SKM-1 treated with dmso at 0.1 percent for 144 hours (cell line): ENCODE data around the gene CACNA2D1.

Source experiments
- DNase-seq: peaks from one replicate; lab custom pipeline; 2025; ENCODE audit not compliant: unreplicated experiment; lab: John Stamatoyannopoulos, UW

CACNA2D1 gene

DNA sequence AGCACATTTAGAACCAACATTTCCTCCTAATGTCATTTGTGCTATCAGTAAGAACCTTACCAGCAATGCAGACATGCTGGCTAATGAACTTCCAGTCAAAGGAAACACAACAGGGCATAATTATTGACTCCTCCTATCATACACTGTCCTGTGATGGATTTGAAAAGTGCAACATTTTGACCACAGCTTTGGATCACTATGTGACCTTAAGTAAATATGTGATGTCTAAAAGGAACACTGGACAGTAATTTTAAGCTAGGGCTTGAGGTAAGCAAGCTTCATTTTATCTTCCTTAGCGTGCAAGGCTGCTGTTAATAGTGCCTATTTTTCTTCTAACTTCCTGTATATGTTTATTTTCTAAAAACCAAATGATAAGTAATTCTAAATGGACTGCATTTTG is 433.2 kb downstream of the CACNA2D1 start:
- no peak for DNase-seq

DNA sequence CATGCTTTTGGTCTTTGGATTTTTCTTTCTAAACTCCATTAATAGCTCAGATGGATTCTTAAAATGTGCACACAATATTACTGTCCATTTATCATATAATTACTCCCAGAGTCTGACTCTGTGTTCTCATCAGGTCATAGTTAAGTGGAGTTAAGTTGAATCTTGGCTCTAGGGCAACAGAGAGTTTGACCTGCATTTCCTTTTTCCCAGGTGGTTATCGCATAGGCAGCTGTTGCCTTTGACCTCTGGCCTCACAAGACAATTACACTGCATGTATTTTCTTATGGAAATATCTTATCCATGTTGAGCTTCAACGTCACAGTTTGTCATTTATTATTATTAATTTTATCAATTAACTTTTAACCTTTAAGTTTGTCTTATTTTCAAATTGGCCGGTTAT is 436.3 kb downstream of the CACNA2D1 start:
- DNase-seq, result no peak

DNA sequence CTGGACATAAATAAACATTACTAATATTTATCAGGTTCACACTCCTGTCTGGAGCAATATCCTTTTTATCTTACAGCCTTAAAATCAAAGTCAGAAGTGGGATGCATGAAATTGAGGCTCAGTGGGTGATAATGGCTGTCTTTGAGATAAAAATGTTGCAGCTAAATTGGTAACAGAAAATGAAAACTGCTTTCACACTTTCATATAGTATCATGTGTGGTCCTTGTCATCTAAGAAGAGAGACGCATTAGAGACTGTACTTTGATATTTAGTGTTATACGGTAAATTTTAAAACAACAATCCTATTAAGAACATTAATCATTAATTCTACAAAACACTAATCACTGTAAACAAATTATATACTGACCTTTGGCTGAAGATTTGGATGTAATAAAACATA is 438.5 kb downstream of the CACNA2D1 start:
- no peak for DNase-seq

GRCh38 chr7:81993186-81993585 is 450.4 kb downstream of the CACNA2D1 start:
- no peak for DNase-seq

DNA sequence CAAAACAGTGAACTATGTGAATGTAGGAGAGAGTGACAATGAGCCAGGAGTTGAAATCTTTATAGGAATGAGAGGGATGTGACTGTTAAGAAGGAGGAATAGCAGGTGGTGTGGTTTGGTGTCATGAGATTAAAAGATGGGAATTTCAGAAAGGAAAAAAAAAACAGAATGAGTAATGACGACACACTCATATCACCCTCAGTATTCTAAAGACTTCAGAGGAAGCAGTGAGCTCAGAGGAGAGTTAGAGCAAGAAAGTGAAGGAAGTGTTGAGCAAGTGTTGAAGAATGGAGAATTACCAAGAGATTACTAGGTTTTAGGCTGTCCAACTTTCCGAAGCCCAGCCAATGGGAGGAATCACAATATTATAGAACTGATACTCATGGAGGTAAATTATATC is 453.2 kb downstream of the CACNA2D1 start:
- peak; percentile 35 for DNase-seq

DNA sequence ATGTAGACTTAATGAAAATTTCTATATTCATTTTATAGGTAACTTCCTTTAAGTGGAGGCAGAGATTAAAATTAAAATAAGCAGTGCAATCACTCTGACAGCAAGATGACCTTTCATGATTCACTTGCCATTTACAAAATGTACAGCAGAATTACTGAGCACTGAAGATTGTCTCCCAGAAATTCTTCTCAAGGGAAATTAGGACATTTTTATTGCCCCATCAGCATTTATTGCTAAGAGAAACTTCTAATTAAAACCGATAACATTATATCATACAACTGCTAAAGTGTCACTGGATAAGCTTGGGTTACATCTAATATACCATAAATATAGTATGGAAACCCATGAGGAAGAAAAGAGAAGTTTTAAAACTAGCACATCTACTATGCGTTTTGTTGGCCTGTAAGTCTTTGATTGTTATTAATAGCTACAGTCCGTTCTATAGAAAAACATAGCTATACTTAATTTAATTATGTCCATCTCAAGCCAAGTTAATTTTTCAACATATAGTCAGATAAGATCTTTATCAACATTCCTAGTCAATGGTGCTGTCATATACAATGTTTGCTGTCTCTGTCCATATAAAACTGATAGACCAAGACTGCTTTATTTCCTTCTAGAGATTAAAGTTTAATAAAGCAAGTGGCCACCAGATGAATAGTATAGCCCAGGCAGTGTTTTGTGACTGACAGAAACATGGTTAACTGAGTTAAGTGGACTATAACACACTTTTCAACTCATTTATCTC is 456.7 kb downstream of the CACNA2D1 start:
- no peak for DNase-seq

DNA sequence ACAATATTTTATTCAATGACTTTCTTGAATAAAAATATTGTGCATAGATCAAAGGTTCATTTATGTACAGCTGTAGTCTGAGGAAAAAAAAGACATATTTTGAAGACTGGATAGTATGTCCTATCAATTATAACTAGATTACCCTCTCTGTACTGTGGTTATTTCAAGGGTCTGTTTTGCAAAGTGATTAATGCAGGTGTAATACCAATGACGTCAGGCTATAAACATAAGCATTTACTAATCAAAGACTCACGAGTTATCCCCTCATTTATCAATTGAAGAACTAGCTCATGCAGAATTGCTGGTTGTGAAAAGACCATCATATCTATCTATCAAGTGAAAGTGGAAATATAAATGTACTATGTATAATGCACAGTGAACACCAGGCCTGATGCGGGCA is 460.2 kb downstream of the CACNA2D1 start:
- no peak for DNase-seq

DNA sequence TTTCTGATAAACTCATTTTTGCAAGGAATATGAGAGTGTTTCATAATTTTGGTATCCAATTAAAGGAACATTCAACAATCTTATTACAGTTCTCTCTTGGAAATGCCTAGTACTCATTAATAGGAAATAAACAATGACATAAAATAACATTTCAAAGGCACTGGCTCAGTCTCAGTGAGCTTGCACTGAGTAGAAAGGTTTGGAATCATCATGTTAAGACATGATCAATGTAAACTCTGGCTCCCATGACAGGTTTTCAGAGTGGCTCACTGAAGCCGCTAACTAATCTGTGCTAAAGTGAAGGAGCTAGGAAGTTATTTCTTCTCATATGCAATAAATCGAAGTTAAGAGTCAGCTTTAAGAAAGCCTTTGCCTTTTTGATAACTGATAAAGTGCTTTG is 470.5 kb downstream of the CACNA2D1 start:
- DNase-seq, result no peak

- no peak for DNase-seq
Observed at GRCh38 chr7:81960026-81960425, 483.6 kb downstream of the CACNA2D1 start.

- DNase-seq, result no peak
Observed at GRCh38 chr7:81957517-81957916, 486.1 kb downstream of the CACNA2D1 start.

GRCh38 chr7:81956520-81956919 is 487.1 kb downstream of the CACNA2D1 start:
- peak; percentile 44 for DNase-seq

DNA sequence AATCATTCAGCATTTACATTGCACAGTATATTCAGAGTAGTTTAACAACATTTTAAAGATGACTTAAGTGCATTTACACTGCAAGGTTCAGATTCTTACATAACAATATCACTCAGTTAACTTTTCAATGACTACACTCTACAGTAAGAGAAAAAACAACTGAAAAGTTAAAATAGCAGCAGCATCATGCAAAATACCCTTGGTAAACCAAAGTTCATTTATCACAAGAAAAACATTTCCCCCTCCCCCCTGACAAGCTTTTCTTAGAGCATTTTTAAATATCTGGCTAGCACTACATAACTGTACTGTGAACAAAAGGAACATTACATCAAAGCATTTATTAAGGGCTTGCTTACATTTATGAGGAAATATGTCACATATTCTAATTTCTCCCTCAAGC is 494.3 kb downstream of the CACNA2D1 start:
- no peak for DNase-seq

GRCh38 chr7:81944058-81944457 is 499.5 kb downstream of the CACNA2D1 start:
- DNase-seq, result no peak

DNA sequence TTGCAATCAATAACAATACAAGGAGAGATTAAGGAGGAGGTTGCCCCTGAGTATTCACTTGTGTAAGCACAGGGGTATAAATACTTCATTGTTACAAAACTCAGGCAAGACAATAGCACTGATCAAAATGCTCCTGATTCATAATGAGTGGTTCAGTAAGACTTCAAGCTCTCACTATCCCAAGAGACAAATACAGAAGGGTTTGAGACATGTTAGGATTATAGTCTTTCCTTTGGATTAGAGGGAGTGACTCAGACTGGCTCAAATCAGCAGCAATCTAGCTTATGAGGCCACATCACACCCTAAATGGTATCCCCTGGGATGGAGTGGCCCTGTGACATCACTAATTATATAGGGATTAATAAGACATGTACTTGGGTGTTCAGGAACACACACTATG is 506.5 kb downstream of the CACNA2D1 start:
- no peak for DNase-seq

DNA sequence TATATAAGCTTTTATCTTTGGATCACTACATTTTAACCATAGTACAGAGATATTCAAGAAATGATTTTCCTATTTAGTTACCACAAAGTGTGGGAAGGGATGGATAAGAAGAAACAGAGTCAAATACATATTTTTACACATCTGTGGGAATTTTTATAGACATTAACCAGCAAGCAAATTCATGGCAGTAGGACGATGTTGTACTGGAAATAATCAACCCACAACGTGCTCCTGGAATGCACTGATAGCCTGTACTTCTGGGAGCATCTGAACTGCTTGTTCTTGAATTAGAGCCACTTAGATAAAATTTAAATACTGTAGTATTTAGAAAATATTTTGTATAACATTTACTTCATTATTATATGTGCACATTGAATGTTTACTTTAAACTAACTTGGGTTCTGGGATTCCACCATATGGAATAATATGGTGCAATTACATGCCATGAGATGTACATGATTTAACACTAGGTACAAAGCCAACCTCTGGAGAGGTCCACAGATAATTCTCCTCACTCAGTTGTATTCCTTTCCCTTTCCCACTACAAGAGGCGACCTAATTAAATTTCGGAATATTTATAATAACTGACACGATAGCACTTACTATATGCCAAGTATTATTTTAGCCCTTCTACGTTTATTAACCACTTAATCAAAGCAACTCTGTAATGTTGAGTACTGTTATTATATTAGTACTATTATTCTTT is 508.8 kb downstream of the CACNA2D1 start:
- DNase-seq, result no peak

DNA sequence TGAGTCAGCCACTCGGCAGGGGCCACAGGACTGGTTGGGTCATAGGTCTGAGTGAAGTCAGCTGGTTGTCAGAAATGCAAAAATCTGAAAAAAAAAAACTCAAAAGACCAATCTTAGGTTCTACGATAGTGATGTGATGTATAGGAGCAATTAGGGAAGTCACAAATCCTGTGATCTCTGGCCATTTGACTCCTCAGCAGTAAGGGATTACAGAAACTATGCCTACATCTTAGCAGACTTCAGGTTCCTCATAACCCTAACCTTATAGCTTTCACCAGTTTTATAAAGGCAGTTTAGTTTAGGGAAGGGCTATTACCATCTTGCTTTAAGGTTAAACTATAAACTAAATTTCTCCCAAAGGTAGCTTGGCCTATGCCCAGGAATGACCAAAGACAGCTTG is 510.6 kb downstream of the CACNA2D1 start:
- no peak for DNase-seq

GRCh38 chr7:81929386-81929785 is 514.2 kb downstream of the CACNA2D1 start:
- DNase-seq, result no peak

GRCh38 chr7:81926154-81926553 is 517.4 kb downstream of the CACNA2D1 start:
- no peak for DNase-seq

DNA sequence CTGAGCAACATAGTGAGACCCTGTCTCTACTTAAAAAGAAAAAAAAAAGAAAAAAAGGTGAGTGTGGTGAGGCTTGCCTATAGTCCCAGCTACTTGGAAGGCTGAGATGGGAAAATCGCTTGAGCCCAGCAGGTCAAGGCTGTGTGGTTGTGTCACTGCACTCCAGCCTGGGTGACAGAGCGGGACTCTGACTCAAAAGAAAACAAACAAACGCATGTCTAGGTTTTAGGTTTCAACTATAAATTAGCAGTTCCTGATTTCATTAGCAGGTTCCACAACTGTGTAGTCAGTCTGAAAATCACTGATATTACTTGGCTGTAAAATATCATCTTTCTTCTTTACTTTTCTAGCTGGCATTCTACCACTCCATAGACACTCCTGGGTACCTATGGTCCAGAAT is 518.0 kb downstream of the CACNA2D1 start:
- DNase-seq, result no peak

- DNase-seq, result no peak
Observed at GRCh38 chr7:81924494-81924893, 519.1 kb downstream of the CACNA2D1 start.

- no peak for DNase-seq
Observed at GRCh38 chr7:81919494-81919893, 524.1 kb downstream of the CACNA2D1 start.

- no peak for DNase-seq
Observed at GRCh38 chr7:81908220-81908619, 535.4 kb downstream of the CACNA2D1 start.

DNA sequence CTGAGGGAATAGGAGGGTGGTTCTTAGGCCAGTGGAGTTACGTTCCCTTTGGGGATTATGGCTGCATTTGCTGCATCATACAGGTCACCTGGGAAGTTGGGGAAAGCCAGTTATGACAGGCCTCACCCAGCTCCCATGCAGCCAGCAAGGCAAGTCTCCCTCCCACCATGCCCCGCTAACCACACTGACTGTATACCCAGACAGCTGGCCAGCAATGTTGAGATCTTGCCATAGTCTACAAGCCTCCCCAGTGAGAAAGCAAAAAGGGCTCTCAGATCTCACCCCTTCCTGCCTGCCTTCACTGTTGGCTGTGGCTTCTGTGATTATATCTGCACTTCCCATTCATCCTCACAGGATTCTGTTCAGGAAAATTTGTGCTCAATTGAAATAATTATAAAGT is 540.5 kb downstream of the CACNA2D1 start:
- no peak for DNase-seq
